ENCODE data around the gene OR2AT4. TPM values are rescaled to one million over a fixed set of nuclear protein-coding genes. Genes with fewer than 3 reads are reported as not detected.

The OR2AT4 gene
- total RNA-seq, 1 donor from 2014 or later: not detected

DNA sequence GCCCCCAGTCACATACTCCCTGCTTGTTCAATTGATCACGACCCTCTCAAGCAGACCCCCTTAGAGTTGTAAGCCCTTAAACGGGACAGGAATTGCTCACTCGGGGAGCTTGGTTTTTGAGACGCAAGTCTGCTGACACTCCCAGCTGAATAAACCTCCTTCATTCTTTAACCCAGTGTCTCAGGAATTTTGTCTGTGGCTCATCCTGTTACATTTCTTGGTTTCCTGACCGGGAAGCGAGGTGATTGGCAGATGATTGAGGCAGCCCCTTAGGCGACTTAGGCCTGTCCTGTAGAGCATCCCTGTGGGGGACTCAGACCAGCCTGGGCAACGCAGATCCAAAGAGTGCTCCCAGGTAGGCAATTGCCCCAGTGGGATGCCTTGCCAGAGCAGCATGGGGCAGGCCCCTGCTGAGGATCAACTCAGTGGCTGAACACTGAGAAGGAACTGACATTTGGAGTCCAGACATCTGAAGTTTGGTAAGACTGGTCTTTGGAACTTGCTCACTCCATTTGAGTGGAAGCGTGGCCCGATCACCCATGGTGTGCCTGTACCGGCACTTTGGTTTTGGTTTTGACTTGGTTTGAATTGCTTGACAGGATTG is 56.4 kb downstream of the OR2AT4 start:
- intact Hi-C loops (cut with micrococcal nuclease): no loop called here
- DNase-seq (no peak), ATAC-seq (no peak)

DNA sequence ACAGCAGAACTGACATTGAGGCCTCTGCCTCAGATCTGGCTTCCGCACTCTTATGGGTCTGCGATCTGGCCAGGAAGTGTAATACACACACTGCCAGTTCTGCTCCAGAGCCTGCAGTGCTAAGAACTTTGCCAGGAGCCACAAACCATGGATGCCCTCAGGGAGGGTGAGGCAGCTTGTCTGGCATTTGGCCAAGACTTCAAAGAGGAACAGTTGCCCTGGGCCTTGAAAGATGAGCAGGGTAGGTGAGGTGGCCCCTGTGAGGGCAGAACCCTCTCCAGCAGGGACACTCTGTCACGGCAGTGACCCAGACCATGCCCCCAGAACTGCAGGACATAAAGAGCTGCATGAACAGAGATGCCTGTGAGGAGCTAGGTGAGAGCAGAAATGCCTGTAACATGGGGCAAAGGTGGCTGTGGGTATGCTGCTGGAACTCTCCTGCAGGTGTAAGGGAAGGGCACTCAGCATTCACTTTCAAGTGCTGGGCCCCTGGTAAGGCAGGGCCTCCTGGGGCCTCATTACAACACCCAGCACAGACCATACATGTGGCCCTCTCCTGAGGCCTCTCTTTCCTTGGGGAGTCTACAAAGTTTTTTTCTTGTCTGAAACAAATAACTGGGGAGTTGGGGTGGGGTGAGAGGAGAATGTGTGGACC is 60.6 kb downstream of the OR2AT4 start:
- intact Hi-C loops (cut with micrococcal nuclease): no loop called here
- DNase-seq (no peak), ATAC-seq (no peak)

GRCh38 chr11:75035256-75035655 is 61.4 kb downstream of the OR2AT4 start:
- DNase-seq (no peak), ATAC-seq (no peak)
- intact Hi-C loops (cut with micrococcal nuclease): no loop called here

DNA sequence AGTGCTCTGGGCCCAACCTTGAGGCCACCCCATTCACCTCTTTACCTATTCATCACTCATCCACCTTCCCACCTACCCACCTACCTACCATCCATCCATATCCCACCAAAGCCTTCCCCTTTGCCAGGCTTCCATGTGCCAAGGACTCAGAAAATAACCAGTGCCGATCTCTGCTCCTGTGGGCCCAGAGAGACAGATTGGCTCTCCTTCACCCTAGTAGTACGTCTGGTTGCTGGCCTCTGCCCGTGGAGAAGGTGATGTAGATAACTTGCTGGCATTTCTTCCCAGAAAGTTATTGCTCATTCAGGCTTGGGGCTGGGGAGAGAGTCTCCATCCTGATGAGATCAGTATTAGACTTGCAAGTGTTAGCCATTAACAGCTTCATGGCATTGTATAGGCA is 62.8 kb downstream of the OR2AT4 start:
- intact Hi-C loops (cut with micrococcal nuclease): loop anchor here (5.0 kb wide), 1 partner anchor 102 kb away; no protein-coding TSS in a partner anchor
- ATAC-seq (no peak), DNase-seq (no peak)

GRCh38 chr11:75032550-75032935 is 64.1 kb downstream of the OR2AT4 start:
- no peak for DNase-seq
- no peak for ATAC-seq
- intact Hi-C loops (cut with micrococcal nuclease): loop anchor here (5.0 kb wide), 1 partner anchor 100 kb away; no protein-coding TSS in a partner anchor

- peak; percentile 83 for DNase-seq
- ATAC-seq: peak; percentile 91
- intact Hi-C loops (cut with micrococcal nuclease): loop anchor here (5.0 kb wide), 1 partner anchor 100 kb away; no protein-coding TSS in a partner anchor
These were observed 64.7 kb downstream of the OR2AT4 start for GRCh38 chr11:75031771-75032549.

Other genes starting within 250 kb of the OR2AT4 start
- 7.3 TPM for gene XRRA1, start 147.8 kb downstream of the OR2AT4 start, total RNA-seq
- gene SPCS2, start 147.6 kb downstream of the OR2AT4 start, total RNA-seq: 105 TPM
- 4.9 TPM for gene NEU3, start 107.9 kb downstream of the OR2AT4 start, total RNA-seq
- gene SLCO2B1, start 54.2 kb upstream of the OR2AT4 start, total RNA-seq: 30.1 TPM
- not detected for gene TPBGL, start 143.9 kb upstream of the OR2AT4 start, total RNA-seq